ENCODE measurements around the gene ROBO4.

Gene ROBO4

DNA sequence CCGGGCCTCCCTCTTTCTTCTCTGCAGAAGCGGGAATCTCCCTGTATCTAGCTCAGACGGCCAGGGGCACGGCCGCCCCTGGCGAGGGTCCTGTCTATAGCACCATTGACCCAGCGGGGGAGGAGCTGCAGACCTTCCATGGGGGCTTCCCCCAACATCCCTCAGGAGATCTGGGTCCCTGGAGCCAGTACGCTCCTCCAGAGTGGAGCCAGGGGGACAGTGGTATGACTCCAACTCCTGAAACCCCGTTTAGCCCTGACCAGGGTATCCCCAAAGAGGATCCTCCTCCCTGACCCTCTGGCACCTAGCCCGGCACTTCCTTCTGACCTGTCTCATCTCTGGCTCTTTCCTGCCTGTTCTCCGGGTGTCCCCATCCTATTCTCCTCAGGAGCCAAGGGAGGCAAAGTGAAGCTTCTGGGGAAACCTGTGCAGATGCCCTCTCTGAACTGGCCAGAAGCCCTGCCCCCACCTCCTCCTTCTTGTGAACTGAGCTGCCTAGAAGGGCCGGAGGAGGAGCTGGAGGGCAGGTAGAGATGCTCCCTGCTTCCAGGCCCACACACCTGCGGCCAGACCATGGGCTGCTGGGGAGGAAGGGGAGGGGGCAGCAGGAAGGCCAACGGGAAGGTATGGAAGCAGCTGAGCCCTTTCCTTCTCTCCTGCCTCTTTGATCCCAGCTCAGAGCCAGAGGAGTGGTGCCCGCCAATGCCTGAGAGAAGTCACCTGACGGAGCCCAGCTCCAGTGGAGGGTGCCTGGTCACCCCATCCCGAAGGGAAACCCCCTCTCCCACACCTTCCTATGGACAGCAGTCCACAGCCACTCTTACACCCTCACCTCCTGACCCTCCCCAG lies 19.5 kb downstream of the ROBO4 start:
- no peak overlapping the region for H3K27ac Mint-ChIP-seq
- H3K9me3 Mint-ChIP-seq: no peaks in the 10 kb centered on the region
- CTCF ChIA-PET: interaction anchor here (2.1 kb wide), 1 partner anchor 40 kb away, joined by 12 read pairs; no protein-coding TSS in a partner anchor
- H3K4me1 Mint-ChIP-seq: peaks cover 29% of the 10 kb centered on the region
- H3K27me3 Mint-ChIP-seq: peaks cover 62% of the 10 kb centered on the region
- H3K36me3 Mint-ChIP-seq: no peaks in the 10 kb centered on the region
- H3K4me3 Mint-ChIP-seq: peak overlapping the region; percentile 79
- no peak for DNase-seq

DNA sequence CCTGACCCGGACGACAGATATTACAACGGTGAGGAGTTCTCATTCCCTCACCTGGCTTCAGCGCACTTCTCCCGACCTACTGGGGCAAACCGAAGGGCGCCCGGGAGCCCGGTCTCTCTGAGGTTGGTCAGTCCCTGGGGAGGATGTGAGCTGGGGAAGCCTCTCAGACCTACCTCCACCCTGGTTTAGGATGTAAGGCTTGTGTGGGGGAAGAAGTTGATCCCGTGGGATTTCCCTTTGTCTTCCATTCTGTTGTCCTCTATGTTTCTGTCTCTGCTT lies 20.1 kb downstream of the ROBO4 start:
- H3K27me3 Mint-ChIP-seq: peaks cover 65% of the 10 kb centered on the region
- H3K9me3 Mint-ChIP-seq: no peaks in the 10 kb centered on the region
- no peaks in the 10 kb centered on the region for H3K36me3 Mint-ChIP-seq
- H3K27ac Mint-ChIP-seq: no peak overlapping the region
- H3K4me3 Mint-ChIP-seq: peak overlapping the region; percentile 79
- no peak for DNase-seq
- CTCF ChIA-PET: interaction anchor here (2.1 kb wide), 1 partner anchor 40 kb away, joined by 12 read pairs; no protein-coding TSS in a partner anchor
- H3K4me1 Mint-ChIP-seq: peaks cover 29% of the 10 kb centered on the region

DNA sequence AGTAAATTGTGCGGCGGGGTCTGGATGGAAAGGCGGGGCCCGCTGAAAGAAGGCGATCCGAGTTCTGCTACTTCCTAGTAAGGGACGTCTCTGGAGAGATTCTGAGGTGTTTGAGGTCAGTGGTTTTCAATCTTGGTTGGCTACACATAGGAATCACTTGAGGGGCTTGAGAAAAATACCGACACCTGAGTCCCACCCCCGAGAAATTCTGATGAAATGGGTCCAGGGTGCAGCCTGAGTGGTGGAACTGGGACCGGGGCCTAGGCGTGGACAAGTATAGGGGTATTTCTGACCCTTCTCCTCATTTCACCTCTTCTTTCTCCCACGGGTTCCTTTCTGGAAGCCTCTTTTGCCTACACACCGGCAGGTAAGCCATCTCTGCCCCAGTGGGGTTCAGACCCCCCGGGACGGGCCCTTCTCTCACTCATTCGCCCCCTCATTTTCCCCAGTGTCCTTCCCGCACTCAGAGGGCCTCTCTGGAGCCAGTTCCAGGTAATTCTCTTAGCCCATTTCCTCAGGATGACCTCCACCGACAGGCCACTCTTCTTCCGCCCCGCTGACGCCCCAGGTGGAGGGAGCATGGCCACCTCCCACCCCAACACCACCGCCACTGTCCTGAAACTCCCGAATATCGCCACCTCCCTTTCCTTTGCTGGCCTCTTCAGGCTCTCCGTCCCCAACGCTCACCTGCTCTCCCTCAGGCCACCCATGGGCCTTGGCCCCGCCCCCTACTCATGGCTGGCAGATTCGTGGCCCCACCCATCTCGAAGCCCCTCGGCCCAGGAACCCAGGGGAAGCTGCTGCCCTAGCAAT lies 20.6 kb downstream of the ROBO4 start:
- peaks cover 69% of the 10 kb centered on the region for H3K27me3 Mint-ChIP-seq
- CTCF ChIA-PET: interaction anchor here (0.6 to 2.1 kb wide), 22 partner anchors 8 to 447 kb away, joined by 3 to 12 read pairs (median 4); partner anchors contain the start of genes CCDC15, HEPACAM, ROBO3 and ROBO4
- H3K4me1 Mint-ChIP-seq: peaks cover 29% of the 10 kb centered on the region
- H3K27ac Mint-ChIP-seq: peak overlapping the region; percentile 85
- no peaks in the 10 kb centered on the region for H3K36me3 Mint-ChIP-seq
- no peaks in the 10 kb centered on the region for H3K9me3 Mint-ChIP-seq
- peak overlapping the region; percentile 79 for H3K4me3 Mint-ChIP-seq
- no peak for DNase-seq

DNA sequence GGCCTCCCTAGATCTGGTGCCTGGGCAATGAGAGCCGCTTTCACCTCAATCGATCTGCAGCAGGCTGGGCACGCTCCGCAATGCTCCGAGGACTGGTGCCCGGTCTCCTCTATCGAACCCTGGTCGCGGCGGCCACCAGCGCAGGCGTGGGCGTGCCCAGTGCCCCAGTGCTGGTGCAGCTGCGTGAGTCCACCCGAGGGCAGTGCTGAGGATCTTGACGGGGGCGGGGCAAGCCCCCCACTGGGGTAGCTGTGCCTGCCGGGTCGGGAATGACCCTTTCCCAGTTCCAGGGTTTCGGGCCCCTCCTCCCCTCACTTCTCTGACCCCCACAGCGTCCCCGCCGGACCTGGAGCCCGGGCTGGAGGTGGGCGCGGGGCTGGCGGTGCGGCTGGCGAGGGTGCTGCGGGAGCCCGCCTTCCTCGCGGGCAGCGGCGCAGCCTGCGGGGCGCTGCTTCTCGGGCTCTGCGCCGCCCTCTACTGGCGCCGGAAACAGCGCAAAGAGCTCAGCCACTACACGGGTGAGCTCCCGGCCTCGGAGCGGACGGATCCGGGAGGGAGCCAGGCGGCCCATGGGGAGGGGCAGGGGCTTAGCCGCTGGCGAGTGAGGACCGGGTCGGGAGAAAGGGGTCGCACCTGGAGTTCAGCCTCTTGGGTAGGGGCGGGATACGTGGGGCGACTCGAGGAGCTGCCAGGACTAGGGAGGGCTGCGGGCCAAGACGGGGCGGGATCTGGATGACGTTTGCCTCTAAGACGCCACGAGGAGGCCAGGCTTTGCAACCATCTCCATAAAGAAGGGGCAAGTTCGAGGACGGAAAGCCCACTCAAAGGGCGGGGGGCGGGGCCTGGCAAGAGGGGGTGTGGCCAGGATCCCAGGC lies 21.5 kb downstream of the ROBO4 start:
- Mint-ChIP-seq H3K27ac (peak overlapping the region; percentile 85), H3K4me1 (peaks cover 29% of the 10 kb centered on the region), H3K4me3 (peak overlapping the region; percentile 79), H3K27me3 (peaks cover 77% of the 10 kb centered on the region), H3K9me3 (no peaks in the 10 kb centered on the region), H3K36me3 (no peaks in the 10 kb centered on the region)
- DNase-seq: peak; percentile 86
- CTCF ChIA-PET: interaction anchor here (0.6 to 2.1 kb wide), 23 partner anchors 9 to 514 kb away, joined by 3 to 12 read pairs (median 4); partner anchors contain the start of genes CCDC15, HEPACAM, ROBO3 and ROBO4

DNA sequence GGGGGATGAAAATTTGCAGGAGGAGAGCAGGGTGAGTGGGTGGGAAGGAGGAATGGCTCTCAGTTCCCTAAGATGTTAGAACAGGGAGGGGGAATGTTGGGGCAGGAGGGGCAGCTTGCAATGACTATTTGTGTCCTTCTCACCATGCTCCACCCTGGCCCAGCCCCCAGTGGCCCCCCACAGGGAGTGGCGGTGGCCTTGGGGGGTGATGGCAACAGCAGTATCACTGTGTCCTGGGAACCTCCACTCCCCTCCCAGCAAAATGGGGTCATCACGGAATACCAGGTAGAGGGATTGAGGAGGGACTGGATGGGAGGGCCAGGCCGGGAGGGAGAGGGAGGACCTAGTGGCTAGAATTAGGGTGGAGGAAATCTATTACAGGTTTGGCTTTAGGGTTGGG lies 22.3 kb downstream of the ROBO4 start:
- no peak overlapping the region for H3K27ac Mint-ChIP-seq
- DNase-seq: no peak
- CTCF ChIA-PET: interaction anchor here (1.3 to 1.7 kb wide), 3 partner anchors 9 to 78 kb away, joined by 5 to 9 read pairs (median 6); partner anchors contain the start of genes CCDC15 and ROBO4
- H3K4me3 Mint-ChIP-seq: peak overlapping the region; percentile 79
- no peaks in the 10 kb centered on the region for H3K36me3 Mint-ChIP-seq
- H3K27me3 Mint-ChIP-seq: peaks cover 85% of the 10 kb centered on the region
- H3K9me3 Mint-ChIP-seq: no peaks in the 10 kb centered on the region
- H3K4me1 Mint-ChIP-seq: peaks cover 29% of the 10 kb centered on the region

DNA sequence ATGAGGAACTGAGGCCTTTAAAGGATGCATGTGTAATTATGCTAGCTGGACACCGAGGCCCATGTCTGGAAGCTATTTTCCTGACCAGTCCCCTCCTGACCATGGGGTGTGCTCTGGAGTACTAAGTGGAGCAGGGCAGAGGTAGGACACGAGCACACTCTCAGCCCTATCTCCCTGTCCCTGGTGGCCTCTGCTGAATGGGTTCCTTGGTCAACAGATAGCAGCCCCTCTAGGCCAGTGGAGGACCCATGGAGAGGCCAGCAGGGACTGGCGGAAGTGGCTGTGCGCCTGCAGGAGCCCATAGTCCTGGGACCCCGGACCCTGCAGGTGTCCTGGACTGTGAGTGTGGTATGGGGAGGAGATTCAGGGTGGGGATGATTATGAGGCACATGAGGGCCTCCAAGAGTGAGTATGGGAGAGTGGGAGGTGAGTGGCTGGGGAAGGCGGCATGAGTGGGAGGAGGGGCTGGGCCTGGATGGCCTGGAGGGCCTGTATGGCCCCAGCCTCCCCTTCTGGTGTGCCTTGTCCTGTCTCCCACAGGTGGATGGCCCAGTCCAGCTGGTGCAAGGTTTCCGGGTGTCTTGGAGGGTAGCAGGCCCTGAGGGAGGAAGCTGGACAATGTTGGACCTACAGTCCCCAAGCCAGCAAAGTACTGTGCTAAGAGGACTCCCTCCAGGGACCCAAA lies 23.0 kb downstream of the ROBO4 start:
- H3K36me3 Mint-ChIP-seq: no peaks in the 10 kb centered on the region
- DNase-seq: no peak
- CTCF ChIA-PET: no interaction called here
- peaks cover 25% of the 10 kb centered on the region for H3K4me1 Mint-ChIP-seq
- peak overlapping the region; percentile 27 for H3K4me3 Mint-ChIP-seq
- peaks cover 92% of the 10 kb centered on the region for H3K27me3 Mint-ChIP-seq
- no peak overlapping the region for H3K27ac Mint-ChIP-seq
- no peaks in the 10 kb centered on the region for H3K9me3 Mint-ChIP-seq

DNA sequence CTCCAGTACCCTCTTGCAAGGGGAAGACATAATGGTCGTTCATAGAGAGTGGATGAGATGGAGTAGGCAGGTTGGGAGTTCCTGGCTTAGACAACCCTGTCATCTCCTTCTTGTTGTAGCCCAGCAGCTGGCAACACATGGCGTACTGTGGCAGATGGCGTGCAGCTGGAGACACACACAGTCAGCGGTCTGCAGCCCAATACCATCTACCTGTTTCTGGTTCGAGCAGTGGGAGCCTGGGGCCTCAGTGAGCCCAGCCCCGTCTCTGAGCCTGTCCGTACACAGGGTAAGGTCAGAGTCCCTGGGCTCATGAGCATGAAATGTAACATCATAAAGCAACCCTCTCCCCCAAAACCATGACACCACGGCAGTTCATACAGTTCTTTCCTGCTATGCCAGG lies 23.7 kb downstream of the ROBO4 start:
- CTCF ChIA-PET: no interaction called here
- no peak for DNase-seq
- H3K36me3 Mint-ChIP-seq: no peaks in the 10 kb centered on the region
- no peak overlapping the region for H3K4me3 Mint-ChIP-seq
- H3K27me3 Mint-ChIP-seq: peaks cover 99% of the 10 kb centered on the region
- H3K27ac Mint-ChIP-seq: no peak overlapping the region
- no peaks in the 10 kb centered on the region for H3K9me3 Mint-ChIP-seq
- peaks cover 28% of the 10 kb centered on the region for H3K4me1 Mint-ChIP-seq

DNA sequence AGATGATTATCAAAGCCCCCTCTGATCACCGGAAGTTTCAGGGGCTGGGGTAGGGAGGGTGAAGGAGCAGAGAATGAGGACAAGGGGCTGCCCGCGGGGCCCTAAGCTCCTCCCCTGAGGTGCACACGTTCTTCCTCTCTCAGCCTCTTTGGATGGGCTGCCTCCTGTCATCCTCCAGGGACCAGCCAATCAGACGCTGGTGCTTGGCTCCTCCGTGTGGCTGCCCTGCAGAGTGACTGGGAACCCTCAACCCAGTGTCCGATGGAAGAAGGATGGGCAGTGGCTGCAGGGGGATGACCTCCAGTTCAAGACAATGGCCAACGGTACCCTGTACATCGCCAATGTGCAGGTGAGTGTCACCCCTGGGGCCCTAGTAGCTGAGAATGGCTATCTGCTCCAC lies 24.9 kb downstream of the ROBO4 start:
- CTCF ChIA-PET: interaction anchor here (1.4 kb wide), 1 partner anchor 35 kb away, joined by 3 read pairs; no protein-coding TSS in a partner anchor

DNA sequence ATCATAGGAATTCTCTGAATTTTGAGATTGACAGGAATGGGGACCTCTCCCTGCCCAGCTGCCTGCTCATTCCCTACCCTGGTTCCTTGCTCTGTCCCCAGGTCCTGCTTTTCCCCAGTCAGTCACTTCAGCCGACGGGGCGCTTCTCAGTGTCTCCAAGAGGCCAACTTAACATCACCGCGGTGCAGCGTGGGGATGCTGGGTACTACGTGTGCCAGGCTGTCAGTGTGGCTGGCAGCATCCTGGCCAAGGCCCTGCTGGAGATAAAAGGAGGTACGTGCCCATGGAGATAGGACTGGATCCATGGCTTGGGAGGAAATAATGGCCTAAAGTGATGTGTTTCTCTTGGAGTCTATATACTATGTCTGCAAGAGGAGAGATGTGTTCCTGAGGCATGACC lies 25.4 kb downstream of the ROBO4 start:
- Mint-ChIP-seq H3K4me3 (no peak overlapping the region), H3K36me3 (no peaks in the 10 kb centered on the region), H3K9me3 (no peaks in the 10 kb centered on the region), H3K27ac (no peak overlapping the region), H3K27me3 (peaks cover 99% of the 10 kb centered on the region), H3K4me1 (peaks cover 32% of the 10 kb centered on the region)
- no peak for DNase-seq
- CTCF ChIA-PET: interaction anchor here (1.4 kb wide), 1 partner anchor 34 kb away, joined by 3 read pairs; no protein-coding TSS in a partner anchor

More for the DNA sequence above, 24.9 kb downstream of the ROBO4 start:
- no peaks in the 10 kb centered on the region for H3K9me3 Mint-ChIP-seq
- DNase-seq: no peak
- no peak overlapping the region for H3K4me3 Mint-ChIP-seq
- H3K36me3 Mint-ChIP-seq: no peaks in the 10 kb centered on the region
- H3K27ac Mint-ChIP-seq: no peak overlapping the region
- peaks cover 35% of the 10 kb centered on the region for H3K4me1 Mint-ChIP-seq
- peaks cover 99% of the 10 kb centered on the region for H3K27me3 Mint-ChIP-seq

DNA sequence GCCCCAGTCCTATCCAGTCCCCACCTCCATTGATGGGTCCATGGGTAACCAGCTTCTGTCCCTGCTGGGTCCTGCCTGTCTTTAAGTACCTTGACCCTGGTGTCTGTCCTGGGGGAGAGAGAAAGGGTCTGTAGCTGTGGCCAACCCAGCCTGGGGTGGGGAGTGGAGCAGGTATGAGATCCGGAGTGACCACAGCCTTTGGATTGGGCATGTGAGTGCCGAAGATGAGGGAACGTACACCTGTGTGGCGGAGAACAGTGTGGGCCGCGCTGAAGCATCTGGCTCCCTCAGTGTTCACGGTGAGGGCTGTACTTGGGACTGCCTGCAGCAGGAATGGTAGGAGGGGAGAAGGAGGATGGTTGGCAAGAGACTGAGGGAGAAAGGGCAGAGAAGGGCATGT lies 27.2 kb downstream of the ROBO4 start:
- H3K4me3 Mint-ChIP-seq: no peak overlapping the region
- DNase-seq: no peak
- peaks cover 100% of the 10 kb centered on the region for H3K27me3 Mint-ChIP-seq
- H3K4me1 Mint-ChIP-seq: peaks cover 30% of the 10 kb centered on the region
- H3K9me3 Mint-ChIP-seq: no peaks in the 10 kb centered on the region
- no peak overlapping the region for H3K27ac Mint-ChIP-seq
- CTCF ChIA-PET: interaction anchor here (1.4 to 1.8 kb wide), 2 partner anchors 32 to 272 kb away, joined by 3 to 7 read pairs; no protein-coding TSS in a partner anchor
- H3K36me3 Mint-ChIP-seq: no peaks in the 10 kb centered on the region

DNA sequence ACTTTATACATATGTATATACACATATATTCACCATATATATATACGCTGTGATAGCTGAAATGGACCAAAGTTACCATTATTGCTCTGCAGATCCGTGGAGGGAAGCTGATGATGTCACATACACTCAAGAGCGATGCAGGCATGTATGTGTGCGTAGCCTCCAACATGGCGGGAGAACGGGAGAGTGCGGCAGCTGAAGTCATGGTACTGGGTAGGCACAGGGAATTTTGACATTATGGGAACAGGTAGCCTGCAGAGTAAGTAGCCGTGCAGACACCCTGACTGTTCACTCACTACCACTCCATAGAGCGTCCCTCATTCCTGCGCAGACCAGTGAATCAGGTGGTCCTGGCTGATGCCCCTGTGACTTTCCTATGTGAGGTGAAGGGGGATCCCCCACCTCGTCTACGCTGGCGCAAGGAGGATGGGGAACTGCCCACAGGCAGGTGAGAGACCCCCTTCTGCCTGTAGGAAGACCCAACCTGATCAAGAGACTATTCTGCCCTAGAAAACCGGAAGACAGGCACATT lies 27.7 kb downstream of the ROBO4 start:
- H3K27ac Mint-ChIP-seq: no peak overlapping the region
- H3K36me3 Mint-ChIP-seq: no peaks in the 10 kb centered on the region
- H3K4me3 Mint-ChIP-seq: no peak overlapping the region
- CTCF ChIA-PET: interaction anchor here (1.0 to 1.8 kb wide), 3 partner anchors 12 to 32 kb away, joined by 3 to 7 read pairs (median 3); no protein-coding TSS in a partner anchor
- H3K27me3 Mint-ChIP-seq: peaks cover 100% of the 10 kb centered on the region
- no peak for DNase-seq
- peaks cover 31% of the 10 kb centered on the region for H3K4me1 Mint-ChIP-seq
- H3K9me3 Mint-ChIP-seq: no peaks in the 10 kb centered on the region

DNA sequence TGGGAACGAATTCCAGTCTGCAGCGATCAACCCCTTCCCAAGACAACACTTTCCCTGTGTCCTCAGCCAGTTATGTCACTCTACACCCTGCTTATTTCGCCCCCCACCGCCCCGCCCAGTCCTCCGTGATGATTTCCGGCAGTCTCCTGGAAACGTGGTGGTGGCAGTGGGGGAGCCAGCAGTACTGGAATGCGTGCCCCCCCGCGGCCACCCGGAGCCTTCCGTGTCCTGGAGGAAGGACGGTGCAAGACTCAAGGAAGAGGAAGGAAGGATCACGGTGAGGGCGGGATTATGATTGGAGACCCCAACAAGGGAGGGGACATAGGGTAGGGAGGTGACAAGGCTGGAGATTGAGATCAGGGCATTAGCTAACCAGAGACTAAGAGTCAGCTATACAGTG lies 28.3 kb downstream of the ROBO4 start:
- Mint-ChIP-seq H3K4me1 (peaks cover 32% of the 10 kb centered on the region), H3K27me3 (peaks cover 100% of the 10 kb centered on the region), H3K36me3 (no peaks in the 10 kb centered on the region), H3K9me3 (no peaks in the 10 kb centered on the region), H3K4me3 (no peak overlapping the region), H3K27ac (no peak overlapping the region)
- CTCF ChIA-PET: interaction anchor here (1.0 to 1.8 kb wide), 3 partner anchors 12 to 31 kb away, joined by 3 to 7 read pairs (median 3); no protein-coding TSS in a partner anchor
- DNase-seq: no peak

All from activated naive CD4-positive, alpha-beta T cell treated with anti-CD3 and anti-CD28 coated beads, Interleukin-2, amount 10 ng/mL, durations not matched to agents 7 days and 5 days (primary cell).